A549 (cell line): ENCODE measurements around the gene SINHCAF. TPM values are rescaled to one million over a fixed set of nuclear protein-coding genes. Genes with fewer than 3 reads are reported as not detected.

Experiments
- ATAC-seq, 2 experiments: fragments of 200-7000 bp in 1 of 2; fragments of >200 bp in 1 of 2; cut with Nextera tagmentation in 1 of 2; cut with Tn5 transposase in 1 of 2; 3 replicates each; pipeline versions ENCODE4 v1.8.0 to v1.9.1; 2018 to 2020; ENCODE audit warnings: mild to moderate bottlenecking in 1 of 2, moderate library complexity in 1 of 2
- CTCF ChIA-PET: fragments of 300-600 bp; sonication (Branson Sonifier 250); formaldehyde crosslinking; extraction: SDS; loops from one replicate; lab custom pipeline; 2021; ENCODE audit warnings: antibody characterized with exemption, inconsistent platforms; lab: Yijun Ruan, JAX
- POLR2A ChIA-PET: fragments of 350-600 bp; formaldehyde crosslinking; extraction: SDS; loops from one replicate; lab custom pipeline; 2021; ENCODE audit warnings: antibody characterized with exemption, inconsistent platforms; lab: Yijun Ruan, JAX
- DNase-seq, 2 experiments: peaks; one replicate each; pipeline versions ENCODE4 v3.0.0 to v3.0.0-alpha.2; 2011 to 2016; ENCODE audit warnings: low read depth in 1 of 2, low spot score in 1 of 2
- FAIRE-seq: peaks from 2 replicates; lab custom pipeline; 2011; peaks lifted over from hg19 to GRCh38; lab: Jason Lieb, UNC
- H3K27ac ChIP-seq, 2 experiments: fragments of >200 bp; sonication (Bioruptor Twin); formaldehyde crosslinking; 3 replicates each; pipeline ENCODE4 v1.5.1; 2016 to 2017
- H3K4me1 ChIP-seq: fragments of >200 bp; sonication (Bioruptor Twin); formaldehyde crosslinking; 3 replicates; pipeline ENCODE4 v1.6.1; 2016
- H3K4me2 ChIP-seq: fragments of >200 bp; sonication (Bioruptor Twin); formaldehyde crosslinking; 3 replicates; pipeline ENCODE4 v1.6.1; 2016
- H3K4me3 ChIP-seq: fragments of >200 bp; sonication (Bioruptor Twin); formaldehyde crosslinking; 3 replicates; pipeline ENCODE4 v1.5.1; 2016
- H3K9me3 ChIP-seq: fragments of >200 bp; sonication (Bioruptor Twin); formaldehyde crosslinking; 3 replicates; pipeline ENCODE4 v1.6.1; 2016
- EP300 ChIP-seq, 2 experiments: fragments of >200 bp; sonication (Bioruptor Twin); formaldehyde crosslinking; IDR thresholded peaks; 2 replicates in 1 of 2; 3 replicates in 1 of 2; pipeline ENCODE4 v1.6.1; 2016 to 2017
- HOXB5 ChIP-seq: fragments of 250-450 bp; sonication (Bioruptor Pico); IDR thresholded peaks from 2 replicates; pipeline ENCODE4 v1.5.0; 2020; ENCODE audit warnings: mild to moderate bottlenecking, moderate library complexity
- JUN ChIP-seq, 2 experiments: fragments of >200 bp; sonication (Bioruptor Twin); formaldehyde crosslinking; IDR thresholded peaks; 2 replicates in 1 of 2; 3 replicates in 1 of 2; pipeline ENCODE4 v1.6.1; 2016 to 2017
- NPAS2 ChIP-seq: fragments of 250-450 bp; sonication (Bioruptor Pico); IDR thresholded peaks from 2 replicates; pipeline ENCODE4 v1.8.0; 2022; ENCODE audit warnings: mild to moderate bottlenecking, moderate library complexity, borderline replicate concordance
- WGBS: methylation state at CpG from one replicate; pipeline ENCODE4 v1.1.6; 2017; ENCODE audit errors: missing lambda C conversion rate; 5-methylcytosine and 5-hydroxymethylcytosine counted together
- polyA plus RNA-seq, 4 experiments: library from polyadenylated mRNA; depleted of rRNA in 3 of 4; stranded (reverse); fragments of >200 nt; fragmentation: RNase III in 1 of 4; extraction: RNeasy Plus Mini Kit Qiagen cat#74134 plus additional on column Dnase treatment in 1 of 4; gene quantifications; 2 replicates in 3 of 4; 3 replicates in 1 of 4; pipeline ENCODE4 v1.2.3, GENCODE V29; 2011 to 2017
- small RNA-seq, 6 experiments: library from RNA; depleted of rRNA; stranded (forward); fragments of <200 nt; gene quantifications; one replicate each; pipeline ENCODE3, GENCODE V24; 2012
- TF ChIP-seq, protein P1 (sequence below): fragments of >200 bp; sonication (Bioruptor Twin); formaldehyde crosslinking; IDR thresholded peaks from 3 replicates; pipeline ENCODE4 v1.6.1; 2016

SINHCAF gene
- polyA plus RNA-seq, 2 of the 4 experiments (the other 2 are of a cell fraction) = 38.8 to 106 TPM

- TF ChIP-seq, protein P1, sequence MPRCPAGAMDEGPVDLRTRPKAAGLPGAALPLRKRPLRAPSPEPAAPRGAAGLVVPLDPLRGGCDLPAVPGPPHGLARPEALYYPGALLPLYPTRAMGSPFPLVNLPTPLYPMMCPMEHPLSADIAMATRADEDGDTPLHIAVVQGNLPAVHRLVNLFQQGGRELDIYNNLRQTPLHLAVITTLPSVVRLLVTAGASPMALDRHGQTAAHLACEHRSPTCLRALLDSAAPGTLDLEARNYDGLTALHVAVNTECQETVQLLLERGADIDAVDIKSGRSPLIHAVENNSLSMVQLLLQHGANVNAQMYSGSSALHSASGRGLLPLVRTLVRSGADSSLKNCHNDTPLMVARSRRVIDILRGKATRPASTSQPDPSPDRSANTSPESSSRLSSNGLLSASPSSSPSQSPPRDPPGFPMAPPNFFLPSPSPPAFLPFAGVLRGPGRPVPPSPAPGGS = no peak
Measured at GRCh38 chr12:31234053-31234840, 91.7 kb downstream of the SINHCAF start (continued).

- no peak for DNase-seq
- FAIRE-seq = no peak
- ATAC-seq = no peak
- ChIA-PET CTCF (interaction anchor here (0.8 to 2.8 kb wide), 5 partner anchors 11 to 373 kb away, joined by 3 to 12 read pairs (median 4); no protein-coding TSS in a partner anchor), POLR2A (no interaction called here)
- no peak overlapping the region for H3K4me2 ChIP-seq
- peaks cover 9% of the 10 kb centered on the region; the same call in 2 of the 3 replicates for H3K4me1 ChIP-seq
- 45% methylated on average over 5 of the region's 5 CpGs for WGBS
- H3K4me3 ChIP-seq = no peak overlapping the region
- H3K9me3 ChIP-seq = no peaks in the 10 kb centered on the region
- no peak for TF ChIP-seq NPAS2 (CRISPR knock-in tag)
- H3K27ac ChIP-seq = no peak overlapping the region
Measured at GRCh38 chr12:31233061-31233730, 92.8 kb downstream of the SINHCAF start.

GRCh38 chr12:31232361-31232965 lies 93.5 kb downstream of the SINHCAF start:
- Histone ChIP-seq H3K4me1 (peaks cover 9% of the 10 kb centered on the region; the same call in 2 of the 3 replicates), H3K4me2 (no peak overlapping the region), H3K27ac (no peak overlapping the region), H3K4me3 (no peak overlapping the region), H3K9me3 (no peaks in the 10 kb centered on the region)
- CTCF ChIA-PET = interaction anchor here (0.7 to 2.8 kb wide), 8 partner anchors 10 to 373 kb away, joined by 3 to 12 read pairs (median 4); no protein-coding TSS in a partner anchor
- POLR2A ChIA-PET = no interaction called here
- TF ChIP-seq JUN (IDR thresholded peaks at IDR 0.05) = no peak
- WGBS = 78% methylated on average over 11 of the region's 11 CpGs
- no peak for FAIRE-seq
- no peak for DNase-seq
- no peak for ATAC-seq

- H3K27ac ChIP-seq = no peak overlapping the region
- no peaks in the 10 kb centered on the region for H3K9me3 ChIP-seq
- 62% methylated on average over 14 of the region's 14 CpGs for WGBS
- ATAC-seq (no peak), DNase-seq (no peak), FAIRE-seq (no peak)
- no peak overlapping the region for H3K4me3 ChIP-seq
- ChIA-PET POLR2A (interaction anchor here (0.6 kb wide), 1 partner anchor 312 kb away, joined by 4 read pairs; no protein-coding TSS in a partner anchor), CTCF (interaction anchor here (0.6 to 2.8 kb wide), 8 partner anchors 11 to 406 kb away, joined by 3 to 12 read pairs (median 4); no protein-coding TSS in a partner anchor)
- H3K4me1 ChIP-seq = peaks cover 9% of the 10 kb centered on the region; the same call in 2 of the 3 replicates
- TF ChIP-seq EP300 (IDR thresholded peaks at IDR 0.05) = no peak
- no peak for TF ChIP-seq HOXB5 (CRISPR knock-in tag)
- H3K4me2 ChIP-seq = no peak overlapping the region
Measured at GRCh38 chr12:31231611-31232360, 94.2 kb downstream of the SINHCAF start.

Small RNA genes within 50 kb of the gene (small RNA-seq; reads per million reads assigned to genes)
- gene AC024940.4 (0 reads per million in 6 experiments), gene AC024940.5 (0 reads per million in 6 experiments), gene MREGP1 (0 reads per million in 6 experiments), gene RF00026 (0 reads per million in 6 experiments)
